Measurements from ENCODE around the gene HTRA3. TPM values are rescaled to one million over a fixed set of nuclear protein-coding genes. Genes with fewer than 3 reads are reported as not detected.
"Not testable (repeated sequence)": the region's sequence is repeated elsewhere in the genome, so short reads cannot be mapped to it uniquely, and the experiment has no call there.

HTRA3 gene
- total RNA-seq, 1 donor from 2014 or later: 1.7 TPM

DNA sequence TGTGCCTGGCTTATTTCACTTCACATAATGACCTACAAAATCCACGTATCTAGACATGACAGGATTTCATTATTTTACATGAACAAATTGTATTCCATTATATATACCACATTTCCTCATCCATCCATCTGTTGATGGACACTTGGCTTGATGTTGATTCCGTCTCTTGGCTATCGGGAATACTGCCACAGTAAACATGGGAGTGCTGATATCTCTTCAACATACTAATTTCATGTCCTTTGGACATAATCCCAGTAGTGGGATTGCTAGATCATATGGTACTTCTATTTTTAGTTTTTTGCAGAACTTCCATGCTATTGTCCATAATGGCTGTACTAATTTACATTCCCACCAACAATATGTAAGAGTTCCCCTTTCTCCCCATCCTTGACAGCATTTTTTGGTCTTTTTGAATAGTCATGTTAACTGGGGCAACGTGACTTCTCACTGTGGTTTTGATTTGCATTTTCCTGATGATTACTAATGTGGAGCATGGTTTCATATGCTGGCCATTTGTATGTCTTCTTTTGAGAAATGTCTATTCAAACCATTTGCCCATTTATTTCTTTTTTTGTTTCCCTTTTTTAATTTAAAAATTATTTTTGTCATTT is 68.9 kb downstream of the HTRA3 start:
- H3K4me1 Mint-ChIP-seq (ENCODE audit: unreplicated experiment): no peaks in the 10 kb centered on the region
- TF ChIP-seq, protein P1, sequence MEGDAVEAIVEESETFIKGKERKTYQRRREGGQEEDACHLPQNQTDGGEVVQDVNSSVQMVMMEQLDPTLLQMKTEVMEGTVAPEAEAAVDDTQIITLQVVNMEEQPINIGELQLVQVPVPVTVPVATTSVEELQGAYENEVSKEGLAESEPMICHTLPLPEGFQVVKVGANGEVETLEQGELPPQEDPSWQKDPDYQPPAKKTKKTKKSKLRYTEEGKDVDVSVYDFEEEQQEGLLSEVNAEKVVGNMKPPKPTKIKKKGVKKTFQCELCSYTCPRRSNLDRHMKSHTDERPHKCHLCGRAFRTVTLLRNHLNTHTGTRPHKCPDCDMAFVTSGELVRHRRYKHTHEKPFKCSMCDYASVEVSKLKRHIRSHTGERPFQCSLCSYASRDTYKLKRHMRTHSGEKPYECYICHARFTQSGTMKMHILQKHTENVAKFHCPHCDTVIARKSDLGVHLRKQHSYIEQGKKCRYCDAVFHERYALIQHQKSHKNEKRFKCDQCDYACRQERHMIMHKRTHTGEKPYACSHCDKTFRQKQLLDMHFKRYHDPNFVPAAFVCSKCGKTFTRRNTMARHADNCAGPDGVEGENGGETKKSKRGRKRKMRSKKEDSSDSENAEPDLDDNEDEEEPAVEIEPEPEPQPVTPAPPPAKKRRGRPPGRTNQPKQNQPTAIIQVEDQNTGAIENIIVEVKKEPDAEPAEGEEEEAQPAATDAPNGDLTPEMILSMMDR (IDR thresholded peaks at IDR 0.05; ENCODE audit: unreplicated experiment): no peak
- DNase-seq (ENCODE audit: low spot score): no peak
- H3K4me3 Mint-ChIP-seq (ENCODE audit: unreplicated experiment): no peak overlapping the region
- no peaks in the 10 kb centered on the region for H3K36me3 Mint-ChIP-seq (ENCODE audit: low read depth, unreplicated experiment)
- H3K27me3 Mint-ChIP-seq (ENCODE audit: unreplicated experiment): no peaks in the 10 kb centered on the region
- no peaks in the 10 kb centered on the region for H3K9me3 Mint-ChIP-seq (ENCODE audit: unreplicated experiment)
- no peak overlapping the region for H3K27ac Mint-ChIP-seq (ENCODE audit: unreplicated experiment)

DNA sequence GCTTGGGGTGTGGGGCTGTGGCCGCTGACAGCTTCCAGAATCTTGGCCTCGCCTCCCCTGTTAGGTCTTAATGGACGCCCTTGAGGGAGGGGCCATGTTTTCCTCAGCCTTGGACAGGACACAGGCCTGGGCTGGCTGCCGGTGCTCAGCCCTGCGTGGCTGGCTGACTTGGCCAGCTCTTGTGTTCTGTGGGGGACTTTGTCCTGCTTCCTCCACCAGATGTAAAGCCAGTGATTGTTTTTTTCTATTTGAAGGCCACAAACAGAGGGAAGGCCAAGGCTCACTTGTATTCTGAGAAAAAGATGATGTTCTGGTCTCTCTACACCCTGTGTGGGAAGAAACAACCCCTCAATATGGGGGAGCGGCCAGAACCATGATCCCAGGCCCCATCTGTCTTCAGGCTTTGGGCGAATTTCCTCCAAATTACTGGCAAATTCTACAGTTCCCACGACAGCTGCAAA is 71.3 kb downstream of the HTRA3 start:
- H3K4me1 Mint-ChIP-seq (ENCODE audit: unreplicated experiment): no peaks in the 10 kb centered on the region
- DNase-seq (ENCODE audit: low spot score): no peak
- no peak overlapping the region for H3K4me3 Mint-ChIP-seq (ENCODE audit: unreplicated experiment)
- no peaks in the 10 kb centered on the region for H3K9me3 Mint-ChIP-seq (ENCODE audit: unreplicated experiment)
- no peak overlapping the region for H3K27ac Mint-ChIP-seq (ENCODE audit: unreplicated experiment)
- no peaks in the 10 kb centered on the region for H3K27me3 Mint-ChIP-seq (ENCODE audit: unreplicated experiment)
- TF ChIP-seq, protein P1 (IDR thresholded peaks at IDR 0.05; ENCODE audit: unreplicated experiment): no peak
- H3K36me3 Mint-ChIP-seq (ENCODE audit: low read depth, unreplicated experiment): no peaks in the 10 kb centered on the region

DNA sequence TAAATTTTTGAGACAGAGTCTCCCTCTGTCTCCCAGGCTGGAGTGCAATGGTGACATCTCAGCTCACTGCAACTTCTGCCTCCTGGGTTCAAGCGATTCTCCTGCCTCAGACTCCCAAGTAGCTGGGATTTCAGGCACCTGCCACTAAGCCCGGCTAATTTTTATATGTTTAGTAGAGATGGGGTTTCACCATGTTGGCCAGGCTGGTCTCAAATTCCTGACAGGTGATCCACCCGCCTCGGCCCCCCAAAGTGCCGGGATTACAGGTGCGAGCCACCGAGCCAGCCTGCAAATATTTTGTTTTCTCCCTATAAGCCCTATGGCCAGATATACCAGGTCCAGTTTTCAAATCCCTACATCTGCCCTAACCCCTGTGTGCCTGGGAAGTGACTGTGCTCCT is 71.7 kb downstream of the HTRA3 start:
- H3K27ac Mint-ChIP-seq (ENCODE audit: unreplicated experiment); H3K9me3 Mint-ChIP-seq (ENCODE audit: unreplicated experiment); H3K4me1 Mint-ChIP-seq (ENCODE audit: unreplicated experiment); H3K27me3 Mint-ChIP-seq (ENCODE audit: unreplicated experiment); H3K36me3 Mint-ChIP-seq (ENCODE audit: low read depth, unreplicated experiment); H3K4me3 Mint-ChIP-seq (ENCODE audit: unreplicated experiment); DNase-seq (ENCODE audit: low spot score): not testable (repeated sequence)

DNA sequence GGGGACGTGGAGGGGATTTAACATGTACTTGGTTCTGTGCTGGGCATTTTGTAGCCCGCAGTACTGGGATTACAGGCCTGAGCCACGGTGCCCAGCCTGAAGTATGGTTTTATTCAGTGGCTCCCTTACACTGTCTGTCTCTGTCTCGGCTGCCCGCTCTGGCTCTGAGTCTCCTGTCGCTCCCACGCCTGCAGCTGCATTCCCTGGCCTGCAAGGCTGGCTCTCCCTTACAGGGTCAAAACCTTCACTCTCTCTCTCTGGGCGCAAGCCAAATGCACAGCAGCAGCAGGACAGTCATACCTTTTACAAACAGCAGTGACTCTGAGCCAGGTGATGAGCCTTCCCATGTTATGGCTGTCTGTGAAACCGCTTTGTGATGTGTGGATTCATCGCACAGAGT is 72.1 kb downstream of the HTRA3 start:
- DNase-seq (ENCODE audit: low spot score): no peak
- no peaks in the 10 kb centered on the region for H3K9me3 Mint-ChIP-seq (ENCODE audit: unreplicated experiment)
- H3K4me3 Mint-ChIP-seq (ENCODE audit: unreplicated experiment): no peak overlapping the region
- no peak overlapping the region for H3K27ac Mint-ChIP-seq (ENCODE audit: unreplicated experiment)
- TF ChIP-seq, protein P1 (IDR thresholded peaks at IDR 0.05; ENCODE audit: unreplicated experiment): no peak
- H3K36me3 Mint-ChIP-seq (ENCODE audit: low read depth, unreplicated experiment): no peaks in the 10 kb centered on the region
- H3K4me1 Mint-ChIP-seq (ENCODE audit: unreplicated experiment): no peaks in the 10 kb centered on the region
- H3K27me3 Mint-ChIP-seq (ENCODE audit: unreplicated experiment): no peaks in the 10 kb centered on the region

DNA sequence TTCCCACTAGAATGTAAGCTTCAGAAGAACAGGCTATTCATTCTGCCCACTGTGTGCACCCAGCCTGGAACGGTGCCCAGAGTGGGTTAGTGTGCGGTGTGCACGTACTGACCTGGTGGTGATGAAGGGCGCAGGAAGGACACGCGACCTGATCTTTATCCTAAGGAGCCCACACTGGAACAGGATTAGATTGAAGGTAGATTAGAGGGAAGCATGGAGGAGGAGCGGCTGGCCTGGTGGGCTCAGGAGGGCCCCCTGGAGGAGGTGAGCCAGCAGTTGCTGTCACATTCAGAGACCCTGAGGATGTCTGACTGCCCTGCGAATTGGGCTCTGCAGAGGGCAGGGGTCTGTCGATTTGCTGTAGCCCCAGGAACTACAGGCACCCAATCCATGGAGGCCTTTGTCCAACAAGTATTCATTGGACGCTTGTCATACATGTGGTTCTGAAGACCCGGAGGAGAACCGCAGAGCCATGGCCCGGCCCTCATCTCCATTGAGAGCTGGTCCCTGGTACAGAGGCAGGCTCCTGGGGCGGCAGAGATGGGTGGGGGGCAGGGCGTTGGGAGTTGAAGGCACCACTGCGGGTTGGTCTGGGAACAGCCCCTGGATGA is 73.2 kb downstream of the HTRA3 start:
- TF ChIP-seq, protein P1 (IDR thresholded peaks at IDR 0.05; ENCODE audit: unreplicated experiment): no peak
- H3K9me3 Mint-ChIP-seq (ENCODE audit: unreplicated experiment): no peaks in the 10 kb centered on the region
- no peak overlapping the region for H3K27ac Mint-ChIP-seq (ENCODE audit: unreplicated experiment)
- DNase-seq (ENCODE audit: low spot score): peak; percentile 47
- H3K36me3 Mint-ChIP-seq (ENCODE audit: low read depth, unreplicated experiment): no peaks in the 10 kb centered on the region
- H3K4me1 Mint-ChIP-seq (ENCODE audit: unreplicated experiment): no peaks in the 10 kb centered on the region
- H3K4me3 Mint-ChIP-seq (ENCODE audit: unreplicated experiment): no peak overlapping the region
- no peaks in the 10 kb centered on the region for H3K27me3 Mint-ChIP-seq (ENCODE audit: unreplicated experiment)

Measured in endothelial cell (in vitro differentiated cells).